Osteocyte (in vitro differentiated cells): ENCODE data around the gene TMEM253. TPM values are rescaled to one million over a fixed set of nuclear protein-coding genes. Genes with fewer than 3 reads are reported as not detected.

ENCODE experiments used
- DNase-seq: peaks from one replicate; pipeline ENCODE4 v3.0.0; 2021; ENCODE audit warnings: mixed read lengths; ENCODE audit not compliant: unreplicated experiment; ENCODE audit errors: extremely low spot score
- H3K27ac Mint-ChIP-seq: one replicate; pipeline ENCODE4 v1.8.0; 2021; ENCODE audit warnings: mild to moderate bottlenecking, mixed read lengths; ENCODE audit not compliant: unreplicated experiment
- H3K27me3 Mint-ChIP-seq: one replicate; pipeline ENCODE4 v1.8.0; 2021; ENCODE audit warnings: mixed read lengths; ENCODE audit not compliant: unreplicated experiment
- H3K36me3 Mint-ChIP-seq: one replicate; pipeline ENCODE4 v1.8.0; 2021; ENCODE audit warnings: mixed read lengths; ENCODE audit not compliant: unreplicated experiment
- H3K4me1 Mint-ChIP-seq: one replicate; pipeline ENCODE4 v1.8.0; 2021; ENCODE audit warnings: mixed read lengths; ENCODE audit not compliant: unreplicated experiment
- H3K4me3 Mint-ChIP-seq: one replicate; pipeline ENCODE4 v1.8.0; 2021; ENCODE audit warnings: mild to moderate bottlenecking, moderate library complexity, mixed read lengths; ENCODE audit not compliant: unreplicated experiment
- H3K9me3 Mint-ChIP-seq: one replicate; pipeline ENCODE4 v1.8.0; 2021; ENCODE audit warnings: mixed read lengths; ENCODE audit not compliant: unreplicated experiment
- CTCF ChIP-seq: fragments of 200-600 bp; sonication (generic); IDR thresholded peaks from 2 replicates; pipeline ENCODE4 v1.5.0; 2021; ENCODE audit warnings: antibody characterized with exemption, mild to moderate bottlenecking, moderate library complexity
- total RNA-seq: library from RNA; stranded (reverse); gene quantifications from 2 replicates; pipeline ENCODE4 v1.2.1, GENCODE V29; 2021

Gene TMEM253
- total RNA-seq, 1 donor from 2014 or later: 1.2 TPM

DNA sequence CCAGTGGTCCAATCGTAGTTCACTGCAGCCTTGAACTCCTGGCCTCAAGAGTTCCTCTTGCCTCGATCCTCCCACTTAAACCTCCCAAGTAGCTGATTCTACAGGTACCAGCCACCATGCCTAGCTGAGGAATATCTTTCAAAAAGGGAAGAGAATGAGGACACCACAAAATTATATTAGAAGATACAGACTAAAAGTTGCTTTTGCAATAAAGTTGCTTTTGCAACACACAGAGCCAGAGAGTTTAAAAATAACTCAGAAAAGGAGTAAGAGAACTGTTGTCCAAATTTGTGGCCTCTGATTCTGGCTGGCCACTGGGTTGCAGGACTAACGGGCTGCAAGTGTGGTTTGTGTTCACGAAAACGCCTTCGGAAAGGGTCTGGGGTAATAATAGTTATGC, 19.8 kb downstream of the TMEM253 start:
- Mint-ChIP-seq H3K36me3 (no peaks in the 10 kb centered on the region), H3K27ac (no peak overlapping the region), H3K4me1 (no peaks in the 10 kb centered on the region), H3K9me3 (no peaks in the 10 kb centered on the region), H3K4me3 (no peak overlapping the region), H3K27me3 (peaks cover 48% of the 10 kb centered on the region)
- no peak for TF ChIP-seq CTCF
- DNase-seq: no peak

DNA sequence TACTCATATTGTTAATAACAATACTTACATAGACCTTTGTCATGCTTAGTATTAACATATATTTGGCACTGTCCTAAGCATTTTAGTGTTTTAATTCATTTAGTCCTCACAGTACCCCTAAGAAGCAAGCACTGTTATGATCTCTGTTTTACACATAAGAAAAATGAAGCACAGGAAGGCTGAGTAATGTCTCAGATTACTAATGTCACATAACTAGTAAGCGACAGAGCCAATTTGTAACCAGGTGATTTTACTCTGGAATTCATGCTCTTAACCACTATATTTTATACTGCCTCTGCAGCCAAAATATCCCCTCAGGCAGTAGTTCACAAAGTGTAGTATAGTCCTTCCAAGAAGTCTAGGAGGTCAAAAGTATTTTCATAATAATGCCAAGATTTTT, 20.3 kb downstream of the TMEM253 start:
- H3K4me3 Mint-ChIP-seq: no peak overlapping the region
- H3K4me1 Mint-ChIP-seq: no peaks in the 10 kb centered on the region
- DNase-seq: no peak
- TF ChIP-seq CTCF: no peak
- peaks cover 51% of the 10 kb centered on the region for H3K27me3 Mint-ChIP-seq
- no peaks in the 10 kb centered on the region for H3K36me3 Mint-ChIP-seq
- no peaks in the 10 kb centered on the region for H3K9me3 Mint-ChIP-seq
- H3K27ac Mint-ChIP-seq: no peak overlapping the region

- Mint-ChIP-seq H3K27me3 (peaks cover 59% of the 10 kb centered on the region), H3K27ac (no peak overlapping the region), H3K4me1 (no peaks in the 10 kb centered on the region), H3K9me3 (no peaks in the 10 kb centered on the region), H3K36me3 (no peaks in the 10 kb centered on the region), H3K4me3 (no peak overlapping the region)
- TF ChIP-seq CTCF: no peak
- no peak for DNase-seq
These were observed 22.6 kb downstream of the TMEM253 start for GRCh38 chr14:21123429-21123828.

DNA sequence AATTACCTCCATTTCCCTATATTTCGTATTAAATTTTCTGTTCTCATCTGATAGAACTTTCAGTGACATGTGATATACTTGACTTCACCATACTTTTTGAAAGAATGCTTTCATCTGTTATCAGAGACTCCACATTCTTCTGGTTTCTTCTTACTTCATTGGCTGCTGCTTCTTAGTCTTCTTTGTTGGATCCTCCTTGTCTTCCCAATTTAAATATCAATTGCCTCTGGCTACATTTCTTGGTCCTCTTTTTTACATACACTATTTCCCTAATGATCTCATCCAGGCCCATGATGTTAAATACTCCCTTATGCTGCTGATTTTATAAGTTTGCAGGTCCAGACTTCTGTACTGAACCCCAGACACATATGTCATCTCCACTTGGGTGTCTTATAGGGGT, 33.0 kb downstream of the TMEM253 start:
- H3K9me3 Mint-ChIP-seq: peaks cover 14% of the 10 kb centered on the region
- peaks cover 39% of the 10 kb centered on the region for H3K27me3 Mint-ChIP-seq
- H3K4me1 Mint-ChIP-seq: no peaks in the 10 kb centered on the region
- H3K27ac Mint-ChIP-seq: no peak overlapping the region
- no peaks in the 10 kb centered on the region for H3K36me3 Mint-ChIP-seq
- no peak for DNase-seq
- no peak for TF ChIP-seq CTCF
- no peak overlapping the region for H3K4me3 Mint-ChIP-seq

GRCh38 chr14:21136024-21136423, 35.2 kb downstream of the TMEM253 start:
- peak; percentile 65 for TF ChIP-seq CTCF
- no peak overlapping the region for H3K4me3 Mint-ChIP-seq
- peaks cover 36% of the 10 kb centered on the region for H3K27me3 Mint-ChIP-seq
- DNase-seq: no peak
- H3K9me3 Mint-ChIP-seq: peaks cover 11% of the 10 kb centered on the region
- H3K36me3 Mint-ChIP-seq: no peaks in the 10 kb centered on the region
- no peak overlapping the region for H3K27ac Mint-ChIP-seq
- H3K4me1 Mint-ChIP-seq: no peaks in the 10 kb centered on the region
